ENCODE data around the gene FHIT.
"Not testable (repeated sequence)": the region's sequence is repeated elsewhere in the genome, so short reads cannot be mapped to it uniquely, and the experiment has no call there.

FHIT gene

GRCh38 chr3:61051666-61052065 is 199.6 kb downstream of the FHIT start:
- H3K4me1 ChIP-seq (ENCODE audit: control insufficient read depth, insufficient read depth, low read length) = no peaks in the 10 kb centered on the region
- H3K9ac ChIP-seq (ENCODE audit: low read depth, low read length) = no peak overlapping the region

DNA sequence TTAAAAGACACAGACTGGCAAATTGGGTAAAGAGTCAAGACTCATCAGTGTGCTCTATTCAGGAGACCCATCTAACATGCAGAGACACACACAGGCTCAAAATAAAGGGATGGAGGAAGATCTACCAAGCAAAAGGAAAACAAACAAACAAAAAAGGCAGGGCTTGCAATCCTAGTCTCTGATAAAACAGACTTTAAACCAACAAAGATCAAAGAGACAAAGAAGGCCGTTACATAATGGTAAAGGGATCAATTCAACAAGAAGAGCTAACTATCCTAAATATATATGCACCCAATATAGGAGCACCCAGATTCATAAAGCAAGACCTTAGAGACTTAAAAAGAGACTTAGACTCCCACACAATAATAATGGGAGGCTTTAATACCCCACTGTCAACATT is 206.1 kb downstream of the FHIT start:
- not testable (repeated sequence) for H3K9ac ChIP-seq (ENCODE audit: low read depth, low read length); H3K36me3 ChIP-seq (ENCODE audit: control insufficient read depth, insufficient read depth, low read length); H3K9me3 ChIP-seq (ENCODE audit: control insufficient read depth, insufficient read depth, low read length); H3K27me3 ChIP-seq (ENCODE audit: control insufficient read depth, insufficient read depth, low read length); H3K4me3 ChIP-seq (ENCODE audit: low read depth, low read length); H3K4me1 ChIP-seq (ENCODE audit: control insufficient read depth, insufficient read depth, low read length)

More at GRCh38 chr3:61051666-61052065, 199.6 kb downstream of the FHIT start:
- no peak overlapping the region for H3K4me3 ChIP-seq (ENCODE audit: low read depth, low read length)
- H3K27me3 ChIP-seq (ENCODE audit: control insufficient read depth, insufficient read depth, low read length) = no peaks in the 10 kb centered on the region
- no peaks in the 10 kb centered on the region for H3K9me3 ChIP-seq (ENCODE audit: control insufficient read depth, insufficient read depth, low read length)
- no peaks in the 10 kb centered on the region for H3K36me3 ChIP-seq (ENCODE audit: control insufficient read depth, insufficient read depth, low read length)

- no peak overlapping the region for H3K9ac ChIP-seq (ENCODE audit: low read depth, low read length)
Measured at GRCh38 chr3:61043156-61043555, 208.1 kb downstream of the FHIT start.

GRCh38 chr3:61040618-61041017 is 210.6 kb downstream of the FHIT start:
- H3K4me1 ChIP-seq (ENCODE audit: control insufficient read depth, insufficient read depth, low read length) = peaks cover 4% of the 10 kb centered on the region
- H3K27me3 ChIP-seq (ENCODE audit: control insufficient read depth, insufficient read depth, low read length) = no peaks in the 10 kb centered on the region
- no peak overlapping the region for H3K4me3 ChIP-seq (ENCODE audit: low read depth, low read length)
- H3K9me3 ChIP-seq (ENCODE audit: control insufficient read depth, insufficient read depth, low read length) = peaks cover 3% of the 10 kb centered on the region
- no peak overlapping the region for H3K9ac ChIP-seq (ENCODE audit: low read depth, low read length)
- H3K36me3 ChIP-seq (ENCODE audit: control insufficient read depth, insufficient read depth, low read length) = no peaks in the 10 kb centered on the region

More at GRCh38 chr3:61043156-61043555, 208.1 kb downstream of the FHIT start:
- Histone ChIP-seq H3K4me1 (ENCODE audit: control insufficient read depth, insufficient read depth, low read length) (no peaks in the 10 kb centered on the region), H3K9me3 (ENCODE audit: control insufficient read depth, insufficient read depth, low read length) (peaks cover 3% of the 10 kb centered on the region), H3K4me3 (ENCODE audit: low read depth, low read length) (no peak overlapping the region), H3K27me3 (ENCODE audit: control insufficient read depth, insufficient read depth, low read length) (no peaks in the 10 kb centered on the region), H3K36me3 (ENCODE audit: control insufficient read depth, insufficient read depth, low read length) (no peaks in the 10 kb centered on the region)

DNA sequence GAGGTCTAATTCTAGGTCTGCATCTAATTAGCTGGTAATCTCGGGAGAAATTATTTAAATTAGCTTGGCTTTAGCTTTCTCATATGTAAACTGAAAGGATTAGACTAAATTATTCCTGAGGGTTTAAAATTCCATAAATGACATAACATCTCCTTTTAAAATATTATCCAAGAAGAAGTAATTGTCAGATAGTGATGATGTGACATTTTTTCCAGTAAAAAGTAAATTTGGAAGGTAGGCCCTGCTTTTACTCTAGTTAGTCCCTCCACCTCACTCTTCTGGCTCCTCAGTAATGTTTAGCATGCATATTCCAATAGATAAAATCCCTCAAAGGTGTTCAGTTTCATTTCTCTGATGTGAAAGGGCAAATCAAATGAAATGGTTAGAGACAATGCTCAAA is 215.7 kb downstream of the FHIT start:
- H3K27me3 ChIP-seq (ENCODE audit: control insufficient read depth, insufficient read depth, low read length) = no peaks in the 10 kb centered on the region
- H3K4me1 ChIP-seq (ENCODE audit: control insufficient read depth, insufficient read depth, low read length) = peaks cover 4% of the 10 kb centered on the region
- no peak overlapping the region for H3K4me3 ChIP-seq (ENCODE audit: low read depth, low read length)
- no peaks in the 10 kb centered on the region for H3K9me3 ChIP-seq (ENCODE audit: control insufficient read depth, insufficient read depth, low read length)
- H3K36me3 ChIP-seq (ENCODE audit: control insufficient read depth, insufficient read depth, low read length) = no peaks in the 10 kb centered on the region
- no peak overlapping the region for H3K9ac ChIP-seq (ENCODE audit: low read depth, low read length)

DNA sequence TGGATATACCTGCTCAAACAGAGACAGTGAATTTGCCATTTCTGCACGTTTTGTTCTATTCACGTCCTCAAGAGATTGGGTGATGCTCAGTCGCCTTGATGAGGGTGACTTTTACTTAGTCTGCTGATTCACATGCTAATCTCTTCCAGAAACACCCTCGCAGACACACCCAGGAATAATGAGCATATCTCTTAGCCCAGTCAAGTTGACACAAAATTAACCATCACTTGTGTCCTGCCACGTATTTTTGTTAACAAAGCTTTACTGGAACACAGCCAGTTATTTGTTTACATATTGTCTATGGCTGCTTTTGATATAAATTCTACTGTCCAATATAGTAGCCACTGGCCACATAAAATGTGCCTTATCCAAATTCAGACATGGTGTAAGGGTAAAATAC is 218.3 kb downstream of the FHIT start:
- H3K9me3 ChIP-seq (ENCODE audit: control insufficient read depth, insufficient read depth, low read length) = no peaks in the 10 kb centered on the region

DNA sequence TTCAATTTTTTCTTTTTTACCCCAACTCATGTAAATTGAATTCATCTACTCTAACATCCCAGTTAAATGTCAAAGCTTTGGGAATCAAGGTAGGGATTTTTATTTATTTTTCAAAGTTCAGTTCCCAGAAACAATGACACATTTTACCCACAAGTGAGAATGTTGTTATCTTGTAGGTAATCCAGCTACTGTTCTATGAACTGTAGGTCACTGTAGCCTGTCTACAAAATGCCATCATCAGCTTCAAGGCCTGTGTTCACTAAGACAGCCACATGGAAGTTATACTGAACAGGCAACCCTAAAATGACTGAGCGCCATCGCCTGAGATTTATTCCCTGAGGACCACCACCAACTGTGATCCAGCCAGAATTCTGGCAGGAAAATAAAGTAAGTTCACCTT is 219.7 kb downstream of the FHIT start:
- no peaks in the 10 kb centered on the region for H3K4me1 ChIP-seq (ENCODE audit: control insufficient read depth, insufficient read depth, low read length)
- H3K9me3 ChIP-seq (ENCODE audit: control insufficient read depth, insufficient read depth, low read length) = no peaks in the 10 kb centered on the region
- H3K27me3 ChIP-seq (ENCODE audit: control insufficient read depth, insufficient read depth, low read length) = no peaks in the 10 kb centered on the region
- no peaks in the 10 kb centered on the region for H3K36me3 ChIP-seq (ENCODE audit: control insufficient read depth, insufficient read depth, low read length)
- H3K9ac ChIP-seq (ENCODE audit: low read depth, low read length) = no peak overlapping the region
- H3K4me3 ChIP-seq (ENCODE audit: low read depth, low read length) = no peak overlapping the region

More for the DNA sequence above, 218.3 kb downstream of the FHIT start:
- H3K27me3 ChIP-seq (ENCODE audit: control insufficient read depth, insufficient read depth, low read length) = no peaks in the 10 kb centered on the region
- no peak overlapping the region for H3K4me3 ChIP-seq (ENCODE audit: low read depth, low read length)
- no peak overlapping the region for H3K9ac ChIP-seq (ENCODE audit: low read depth, low read length)
- no peaks in the 10 kb centered on the region for H3K36me3 ChIP-seq (ENCODE audit: control insufficient read depth, insufficient read depth, low read length)
- peaks cover 4% of the 10 kb centered on the region for H3K4me1 ChIP-seq (ENCODE audit: control insufficient read depth, insufficient read depth, low read length)

DNA sequence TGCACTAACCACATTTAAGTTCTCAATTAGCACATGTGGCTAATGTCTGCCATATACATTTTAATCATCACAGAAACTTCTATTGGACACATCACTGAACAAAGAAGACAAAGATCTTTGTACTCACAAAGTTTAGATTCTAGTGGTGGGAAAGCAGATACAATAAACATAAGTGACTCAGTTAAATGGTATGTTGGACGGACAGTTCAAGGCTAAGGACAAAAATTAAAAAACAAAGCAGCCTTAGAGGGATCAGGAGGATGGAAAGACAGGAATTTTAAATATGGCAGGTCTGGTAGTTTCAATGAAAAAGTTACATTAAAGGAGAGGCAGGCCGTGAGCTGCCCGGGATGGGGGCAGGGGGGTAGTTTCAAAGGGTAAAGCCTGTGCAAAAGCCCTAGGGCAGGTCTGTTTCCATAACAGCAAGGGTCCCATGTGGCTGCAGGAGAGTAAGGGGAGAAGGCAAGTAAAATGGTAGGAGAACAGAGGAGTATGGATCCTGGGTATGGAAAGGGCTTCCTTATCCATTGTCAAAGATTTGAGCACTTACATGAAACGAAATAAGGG is 220.7 kb downstream of the FHIT start:
- Histone ChIP-seq H3K27me3 (ENCODE audit: control insufficient read depth, insufficient read depth, low read length) (no peaks in the 10 kb centered on the region), H3K36me3 (ENCODE audit: control insufficient read depth, insufficient read depth, low read length) (no peaks in the 10 kb centered on the region), H3K4me3 (ENCODE audit: low read depth, low read length) (no peak overlapping the region), H3K9me3 (ENCODE audit: control insufficient read depth, insufficient read depth, low read length) (no peaks in the 10 kb centered on the region), H3K4me1 (ENCODE audit: control insufficient read depth, insufficient read depth, low read length) (no peaks in the 10 kb centered on the region), H3K9ac (ENCODE audit: low read depth, low read length) (no peak overlapping the region)

DNA sequence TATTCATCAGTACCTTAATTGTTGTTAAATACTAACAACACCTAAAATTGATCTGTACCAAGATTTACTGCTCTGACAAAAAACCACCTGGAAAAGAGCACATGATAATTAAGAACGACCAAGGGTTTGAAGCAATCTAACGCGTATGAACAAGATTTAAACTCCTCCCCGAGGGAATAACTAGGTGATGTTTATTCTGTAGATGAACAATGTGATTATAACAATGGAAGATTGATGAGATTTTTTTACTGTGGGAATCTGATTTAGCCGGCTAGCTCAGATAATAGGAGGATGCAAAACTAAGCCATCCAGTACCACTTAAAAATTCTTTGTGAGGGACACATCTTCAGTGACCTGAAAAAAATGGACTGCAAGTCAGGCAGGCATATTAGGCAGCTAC is 222.1 kb downstream of the FHIT start:
- no peak overlapping the region for H3K4me3 ChIP-seq (ENCODE audit: low read depth, low read length)
- no peaks in the 10 kb centered on the region for H3K36me3 ChIP-seq (ENCODE audit: control insufficient read depth, insufficient read depth, low read length)
- no peak overlapping the region for H3K9ac ChIP-seq (ENCODE audit: low read depth, low read length)
- H3K4me1 ChIP-seq (ENCODE audit: control insufficient read depth, insufficient read depth, low read length) = no peaks in the 10 kb centered on the region
- no peaks in the 10 kb centered on the region for H3K9me3 ChIP-seq (ENCODE audit: control insufficient read depth, insufficient read depth, low read length)
- no peaks in the 10 kb centered on the region for H3K27me3 ChIP-seq (ENCODE audit: control insufficient read depth, insufficient read depth, low read length)

- Histone ChIP-seq H3K27me3 (ENCODE audit: control insufficient read depth, insufficient read depth, low read length) (no peaks in the 10 kb centered on the region), H3K4me1 (ENCODE audit: control insufficient read depth, insufficient read depth, low read length) (no peaks in the 10 kb centered on the region)
Measured at GRCh38 chr3:61018807-61019206, 232.4 kb downstream of the FHIT start.

GRCh38 chr3:61017028-61017427 is 234.2 kb downstream of the FHIT start:
- H3K9me3 ChIP-seq (ENCODE audit: control insufficient read depth, insufficient read depth, low read length); H3K4me3 ChIP-seq (ENCODE audit: low read depth, low read length); H3K9ac ChIP-seq (ENCODE audit: low read depth, low read length); H3K4me1 ChIP-seq (ENCODE audit: control insufficient read depth, insufficient read depth, low read length); H3K36me3 ChIP-seq (ENCODE audit: control insufficient read depth, insufficient read depth, low read length); H3K27me3 ChIP-seq (ENCODE audit: control insufficient read depth, insufficient read depth, low read length): not testable (repeated sequence)

More at GRCh38 chr3:61018807-61019206, 232.4 kb downstream of the FHIT start:
- no peak overlapping the region for H3K9ac ChIP-seq (ENCODE audit: low read depth, low read length)
- no peaks in the 10 kb centered on the region for H3K36me3 ChIP-seq (ENCODE audit: control insufficient read depth, insufficient read depth, low read length)
- H3K4me3 ChIP-seq (ENCODE audit: low read depth, low read length) = no peak overlapping the region
- H3K9me3 ChIP-seq (ENCODE audit: control insufficient read depth, insufficient read depth, low read length) = no peaks in the 10 kb centered on the region

DNA sequence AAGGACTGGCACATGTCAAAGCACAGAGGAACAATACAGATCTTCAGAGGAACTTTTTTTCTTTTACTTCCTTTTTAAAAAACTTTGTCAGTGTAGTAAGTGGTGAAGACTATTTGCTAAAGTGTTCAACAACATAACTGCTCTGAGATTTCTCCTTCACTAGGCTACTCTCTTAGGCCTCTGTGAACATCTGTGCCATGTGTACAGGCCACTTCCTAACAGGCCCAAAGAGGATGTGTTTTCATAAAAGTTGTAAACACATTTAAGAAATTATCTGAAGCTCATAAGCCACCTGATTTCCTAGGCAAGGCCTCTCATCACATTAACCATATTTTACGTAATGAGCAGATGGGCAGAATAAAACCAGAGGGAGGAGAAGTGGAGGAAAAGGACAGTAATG is 235.4 kb downstream of the FHIT start:
- Histone ChIP-seq H3K36me3 (ENCODE audit: control insufficient read depth, insufficient read depth, low read length) (no peaks in the 10 kb centered on the region), H3K4me3 (ENCODE audit: low read depth, low read length) (no peak overlapping the region), H3K9ac (ENCODE audit: low read depth, low read length) (no peak overlapping the region), H3K9me3 (ENCODE audit: control insufficient read depth, insufficient read depth, low read length) (no peaks in the 10 kb centered on the region), H3K4me1 (ENCODE audit: control insufficient read depth, insufficient read depth, low read length) (no peaks in the 10 kb centered on the region), H3K27me3 (ENCODE audit: control insufficient read depth, insufficient read depth, low read length) (no peaks in the 10 kb centered on the region)
